Body of pancreas (tissue), 4 donors: ENCODE results near the gene SCN7A.

ENCODE experiments used
- POLR2A ChIP-seq, 3 donors: fragments of 450-650 bp; IDR thresholded peaks; one replicate each; pipeline ENCODE4 v1.6.1; 2016; ENCODE audit warnings: antibody characterized with exemption in 3 of 3, mild to moderate bottlenecking in 2 of 3
- TF ChIP-seq, protein P1 (sequence below), 7 experiments: fragments of 450-650 bp in 4 of 7; fragments of 200-600 bp in 3 of 7; sonication (generic) in 3 of 7; IDR thresholded peaks; one replicate each; pipeline ENCODE4 v1.5.1; 2016 to 2019; ENCODE audit warnings: antibody characterized with exemption in 7 of 7

DNA sequence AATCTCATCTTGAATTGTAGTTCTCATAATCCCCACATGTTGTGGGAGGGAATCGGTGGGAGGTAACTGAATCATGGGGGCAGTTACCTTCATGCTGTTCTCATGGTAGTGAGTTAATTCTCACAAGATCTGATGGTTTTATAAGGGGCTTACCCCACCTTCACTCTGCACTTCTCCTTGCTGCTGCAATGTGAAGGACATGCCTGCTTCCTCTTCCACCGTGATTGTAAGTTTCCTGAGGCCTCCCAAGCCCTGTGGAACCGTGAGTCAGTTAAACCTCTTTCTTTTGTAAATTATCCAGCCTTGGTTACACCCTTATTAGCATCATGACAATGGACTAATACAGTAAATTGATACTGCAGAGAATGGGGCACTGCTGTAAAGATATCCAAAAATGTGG is 57.9 kb downstream of the SCN7A start:
- TF ChIP-seq, protein P1, sequence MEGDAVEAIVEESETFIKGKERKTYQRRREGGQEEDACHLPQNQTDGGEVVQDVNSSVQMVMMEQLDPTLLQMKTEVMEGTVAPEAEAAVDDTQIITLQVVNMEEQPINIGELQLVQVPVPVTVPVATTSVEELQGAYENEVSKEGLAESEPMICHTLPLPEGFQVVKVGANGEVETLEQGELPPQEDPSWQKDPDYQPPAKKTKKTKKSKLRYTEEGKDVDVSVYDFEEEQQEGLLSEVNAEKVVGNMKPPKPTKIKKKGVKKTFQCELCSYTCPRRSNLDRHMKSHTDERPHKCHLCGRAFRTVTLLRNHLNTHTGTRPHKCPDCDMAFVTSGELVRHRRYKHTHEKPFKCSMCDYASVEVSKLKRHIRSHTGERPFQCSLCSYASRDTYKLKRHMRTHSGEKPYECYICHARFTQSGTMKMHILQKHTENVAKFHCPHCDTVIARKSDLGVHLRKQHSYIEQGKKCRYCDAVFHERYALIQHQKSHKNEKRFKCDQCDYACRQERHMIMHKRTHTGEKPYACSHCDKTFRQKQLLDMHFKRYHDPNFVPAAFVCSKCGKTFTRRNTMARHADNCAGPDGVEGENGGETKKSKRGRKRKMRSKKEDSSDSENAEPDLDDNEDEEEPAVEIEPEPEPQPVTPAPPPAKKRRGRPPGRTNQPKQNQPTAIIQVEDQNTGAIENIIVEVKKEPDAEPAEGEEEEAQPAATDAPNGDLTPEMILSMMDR (IDR thresholded peaks at IDR 0.05): no peak
- no peak for TF ChIP-seq POLR2A (IDR thresholded peaks at IDR 0.05)
